ENCODE results near the gene DMRT2. TPM values are rescaled to one million over a fixed set of nuclear protein-coding genes. Genes with fewer than 3 reads are reported as not detected.

DMRT2 gene
- total and polyA plus RNA-seq, 2 donors (not counting 3 experiments of a cell fraction or from before 2014, with no cell fraction given): not detected

- intact Hi-C loops (cut with micrococcal nuclease): loop anchor here (5.0 kb wide), 2 partner anchors 200 to 245 kb away; no protein-coding TSS in a partner anchor
- no peaks in the 10 kb centered on the region for H3K4me1 ChIP-seq (ENCODE audit: control insufficient read depth, extremely low read depth, insufficient read depth, low read length)
- POLR2A ChIA-PET: no interaction called here
Observed at GRCh38 chr9:1007312-1007711, 42.8 kb upstream of the DMRT2 start.

More at GRCh38 chr9:1007312-1007711, 42.8 kb upstream of the DMRT2 start:
- Histone ChIP-seq H3K4me3 (replicated peaks in 1 of 3; ENCODE audit: insufficient read depth in 1 of 3, low read depth in 1 of 3, low read length in 3 of 3) (no peak overlapping the region), H4K20me1 (replicated peaks; ENCODE audit: control insufficient read depth, extremely low read depth, insufficient read depth, low read length) (no peaks in the 10 kb centered on the region), H3K36me3 (ENCODE audit: control insufficient read depth in 2 of 2, extremely low read depth in 1 of 2, insufficient read depth in 2 of 2, low read length in 2 of 2) (no peaks in the 10 kb centered on the region), H3K79me2 (ENCODE audit: control insufficient read depth, insufficient read depth, low read length) (no peaks in the 10 kb centered on the region), H3K27ac (ENCODE audit: insufficient read depth, low read depth, low read length) (no peak overlapping the region), H3K9me3 (replicated peaks; ENCODE audit: control insufficient read depth, insufficient read depth, low read length) (no peaks in the 10 kb centered on the region), H3K27me3 (ENCODE audit: control insufficient read depth in 2 of 2, insufficient read depth in 2 of 2, low read length in 2 of 2) (no peaks in the 10 kb centered on the region), H2AFZ (ENCODE audit: low read depth, low read length) (no peak overlapping the region), H3K4me2 (ENCODE audit: insufficient read depth, low read length) (no peak overlapping the region), H3K9me1 (replicated peaks; ENCODE audit: control insufficient read depth, extremely low read depth, insufficient read depth, low read length) (no peaks in the 10 kb centered on the region), H3K9ac (replicated peaks; ENCODE audit: extremely low read depth, insufficient read depth, low read length) (no peak overlapping the region)
- no peak for FAIRE-seq
- no TSS peak for BruUV-seq (replicated peaks)
- TF ChIP-seq GATA2 (IDR thresholded peaks at IDR 0.05; ENCODE audit: insufficient read depth, insufficient read length, low read depth, low read length): no peak
- no peak for TF ChIP-seq JUN (IDR thresholded peaks at IDR 0.05; ENCODE audit: borderline replicate concordance, insufficient read depth, insufficient read length, low read depth)
- no peak for TF ChIP-seq POLR2A (IDR thresholded peaks at IDR 0.05; ENCODE audit: low read depth, low read length)
- no peak for TF ChIP-seq EZH2 (IDR thresholded peaks at IDR 0.05; ENCODE audit: borderline replicate concordance, low read depth, low read length, severe bottlenecking)
- no peak for TF ChIP-seq MYC (IDR thresholded peaks at IDR 0.05; ENCODE audit: low read depth, low read length)
- TF ChIP-seq MAX (IDR thresholded peaks at IDR 0.05; ENCODE audit: insufficient read depth, insufficient read length): no peak
- no peak for TF ChIP-seq FOS (IDR thresholded peaks at IDR 0.05; ENCODE audit: borderline replicate concordance, insufficient read depth, low read length)
- TF ChIP-seq POLR2AphosphoS5 (IDR thresholded peaks at IDR 0.05; ENCODE audit: insufficient read depth, low read depth, low read length): no peak
- no peak for TF ChIP-seq CTCF (IDR thresholded peaks at IDR 0.05; ENCODE audit: extremely low read depth in 1 of 2, insufficient read depth in 1 of 2, low read depth in 1 of 2, low read length in 2 of 2)
- dilution Hi-C loops (cut with MboI; ENCODE audit: extremely low pct_ligation_motif_present, low sequenced_read_pairs): no loop called here
- no peak for DNase-seq (ENCODE audit: low read depth, low spot score)
- CTCF ChIA-PET: interaction anchor here (1.1 kb wide), 1 partner anchor 117 kb away, joined by 4 read pairs; no protein-coding TSS in a partner anchor
